HG03342 (cell line): ENCODE results near the gene SLC35D2.
A peak's percentile ranks its signal among the peaks of the same experiment; 100 is the strongest.

Experiments used
- ATAC-seq: cut with Tn5 transposase; IDR thresholded peaks from one replicate; pipeline ENCODE4 v1.9.1; 2021; ENCODE audit warnings: mild to moderate bottlenecking, moderate library complexity; ENCODE audit not compliant: unreplicated experiment

The SLC35D2 gene

GRCh38 chr9:96383165-96383942, at the start of gene SLC35D2:
Gene SLC35D2, minus strand, starts transcription at chr9:96383711. Its CDS starts 77 bp downstream, at chr9:96383634.
- no peak for ATAC-seq

DNA sequence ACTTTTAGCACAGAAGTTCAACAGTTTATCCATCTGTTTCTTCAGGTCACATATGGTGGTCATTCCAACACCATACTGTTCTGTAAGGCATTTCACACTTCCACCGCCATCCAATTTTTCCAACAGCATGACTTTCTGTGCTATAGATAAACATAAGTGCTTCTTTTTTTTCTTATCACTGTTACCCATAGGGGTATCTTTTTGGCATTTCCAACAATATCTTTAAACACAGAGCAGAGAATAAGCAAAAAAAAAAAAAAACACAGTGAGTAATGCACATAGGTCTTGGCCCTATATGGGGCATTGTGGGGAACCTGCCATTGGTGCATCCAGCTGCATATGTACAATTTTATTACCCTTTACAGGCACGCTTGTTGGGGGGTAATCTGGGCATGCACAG, 46.9 kb upstream of the SLC35D2 start:
- ATAC-seq: no peak

GRCh38 chr9:96429732-96430131, 46.2 kb upstream of the SLC35D2 start:
- ATAC-seq: no peak

- no peak for ATAC-seq
Observed at GRCh38 chr9:96425500-96426169, 42.1 kb upstream of the SLC35D2 start.

- no peak for ATAC-seq
Observed at GRCh38 chr9:96423985-96424336, 40.5 kb upstream of the SLC35D2 start.

GRCh38 chr9:96423322-96423984, 39.9 kb upstream of the SLC35D2 start:
- ATAC-seq: no peak

DNA sequence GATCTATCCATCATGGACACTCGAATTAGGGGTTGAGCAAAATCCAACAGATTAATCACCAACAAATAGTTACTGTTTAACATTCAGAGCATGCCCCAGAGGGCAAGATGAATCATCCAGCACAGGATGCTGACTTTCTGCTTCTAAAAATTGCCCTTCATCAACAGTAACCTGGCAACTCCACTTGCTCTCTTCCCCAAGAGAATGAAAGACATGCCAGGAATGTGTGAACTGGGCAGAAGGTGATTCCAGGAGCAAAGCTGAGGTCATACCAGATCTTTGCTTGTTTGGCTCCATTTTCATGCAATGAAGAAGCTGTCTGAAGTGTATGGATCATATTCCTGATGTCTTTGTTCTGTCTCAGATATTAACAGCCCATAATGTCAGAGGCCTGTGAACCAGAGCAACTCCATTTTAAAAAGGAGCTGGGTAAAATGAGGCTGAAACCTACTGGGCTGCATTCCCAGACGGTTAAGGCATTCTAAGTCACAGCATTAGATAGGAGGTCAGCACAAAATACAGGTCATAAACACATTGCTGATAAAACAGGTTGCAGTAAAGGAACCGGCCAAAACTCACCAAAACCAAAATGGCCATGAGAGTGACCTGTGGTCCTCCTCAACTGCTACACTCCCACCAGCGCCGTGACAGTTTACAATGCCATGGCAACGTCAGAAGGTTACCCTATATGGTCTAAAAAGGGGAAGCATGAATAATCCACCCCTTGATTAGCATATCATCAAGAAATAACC, 37.1 kb upstream of the SLC35D2 start:
- ATAC-seq: no peak

GRCh38 chr9:96419691-96419969, 36.1 kb upstream of the SLC35D2 start:
- no peak for ATAC-seq

GRCh38 chr9:96418920-96419690, 35.6 kb upstream of the SLC35D2 start:
- peak; percentile 22 for ATAC-seq

DNA sequence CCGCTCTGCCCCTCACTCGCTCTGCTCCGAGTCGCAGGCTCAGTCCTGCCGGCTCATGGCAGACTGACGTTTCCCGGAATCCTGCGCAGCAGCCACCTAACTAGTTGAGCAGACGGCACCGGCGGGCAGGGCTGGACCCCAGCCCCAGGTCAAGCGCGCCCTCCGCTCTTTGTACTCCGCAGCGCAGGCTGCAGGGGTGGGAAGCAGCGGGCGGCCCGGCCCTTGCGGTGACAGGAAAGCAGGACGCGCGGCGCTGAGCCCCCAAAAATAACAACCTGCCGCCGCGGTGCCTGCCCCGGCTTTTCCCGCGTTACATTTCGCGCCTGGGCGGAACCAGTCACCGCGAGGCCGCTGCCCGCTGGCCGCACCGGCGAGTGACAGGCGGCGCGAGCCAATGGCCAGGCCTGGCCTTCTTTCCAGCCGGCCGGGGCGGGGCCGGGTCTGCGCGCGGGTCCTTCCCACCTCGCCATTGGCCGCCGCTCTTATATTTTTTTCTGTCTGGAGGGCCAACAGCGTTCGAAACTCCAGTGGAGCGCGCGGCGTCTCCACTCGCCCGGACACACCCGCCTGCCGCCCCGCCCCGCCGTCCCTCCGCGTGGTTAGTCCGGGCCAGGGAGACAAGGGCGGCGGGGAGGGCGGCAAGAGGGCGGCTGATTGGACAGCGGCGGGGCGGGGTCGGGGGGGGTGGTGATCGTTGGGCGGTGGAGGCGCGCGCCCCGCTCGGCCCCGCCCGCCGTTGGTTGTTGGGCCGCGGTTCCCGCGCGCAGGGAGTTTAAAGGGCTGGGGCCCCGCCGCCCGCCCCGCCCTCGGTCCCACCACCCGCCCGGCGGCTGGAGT, 34.8 kb upstream of the SLC35D2 start, which contains the start of gene ZNF367:
Gene ZNF367, minus strand, starts transcription at position 288 of the 837 bp plus-strand sequence. CDS start 338 bp downstream, outside the sequence.
- peak; percentile 61 for ATAC-seq

- ATAC-seq: no peak
Observed at GRCh38 chr9:96417661-96418082, 34.2 kb upstream of the SLC35D2 start.

DNA sequence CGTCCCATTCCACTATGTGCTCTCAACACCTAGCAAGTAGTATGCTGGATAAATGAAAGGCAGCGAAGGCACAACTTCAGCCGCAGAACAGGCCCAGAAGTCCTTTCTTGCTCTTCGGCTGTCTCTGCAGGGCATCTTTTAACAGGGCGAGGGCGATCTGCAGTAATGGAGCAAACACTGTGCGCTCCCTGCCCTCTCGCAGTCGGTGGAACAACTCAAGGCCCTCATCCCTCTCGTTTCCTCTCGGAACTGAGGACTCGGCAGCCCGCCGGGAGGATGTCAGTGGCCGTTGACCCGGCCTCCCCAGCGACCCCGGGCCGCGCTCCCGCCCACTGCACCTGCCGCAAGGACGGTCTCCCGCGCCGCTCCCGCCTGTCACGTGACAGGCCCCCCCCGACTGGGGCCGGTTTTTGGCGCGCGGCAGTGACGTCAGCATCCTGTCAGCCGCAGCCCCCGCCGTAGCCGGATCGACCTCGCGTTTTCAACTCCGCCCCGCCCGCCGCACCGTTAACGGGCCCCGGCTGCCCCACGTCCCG, 33.6 kb upstream of the SLC35D2 start:
- ATAC-seq: no peak

DNA sequence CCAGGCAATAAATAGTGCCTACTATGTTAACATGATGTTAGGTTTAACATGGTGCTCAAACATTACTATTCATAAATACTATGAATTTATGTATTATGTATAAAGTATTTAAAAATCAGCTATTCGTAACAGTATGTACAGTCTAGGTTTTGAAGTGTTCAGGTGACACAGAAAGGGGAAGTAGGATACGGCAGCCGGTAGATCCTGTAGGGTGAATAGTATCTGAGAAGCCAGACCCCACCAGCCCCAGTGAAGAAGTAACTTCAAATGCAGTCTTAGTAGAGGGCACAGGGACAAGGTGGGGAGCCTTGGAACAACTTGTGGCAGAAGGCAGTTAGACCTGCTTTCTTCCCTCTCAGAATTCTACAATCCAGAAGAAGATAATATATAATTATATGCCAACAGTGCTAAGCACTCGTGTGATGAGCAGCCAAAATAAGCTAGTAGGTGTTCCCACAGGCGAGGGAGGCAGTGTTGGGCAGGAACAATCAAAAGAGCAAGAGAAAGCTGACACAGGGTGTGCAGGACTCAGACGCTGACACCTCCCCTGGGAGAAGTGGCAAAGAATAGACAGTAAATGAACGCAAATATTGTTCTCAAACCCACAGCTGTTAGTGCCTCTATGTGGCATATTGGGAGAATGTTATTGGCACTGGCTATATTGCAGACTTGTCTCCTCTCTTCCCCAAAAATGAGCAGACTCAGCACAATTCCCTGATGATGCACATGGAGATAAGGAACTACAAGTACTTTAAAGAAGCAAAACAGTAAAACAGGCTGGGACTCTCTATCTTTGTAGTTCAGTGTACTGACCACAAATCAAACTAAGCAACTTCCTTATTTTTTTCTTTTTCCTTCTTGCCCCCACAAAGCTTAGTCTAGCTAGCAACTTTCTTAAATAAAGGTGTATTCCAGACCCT, 30.1 kb upstream of the SLC35D2 start:
- ATAC-seq: peak; percentile 24

GRCh38 chr9:96412174-96412913, 28.8 kb upstream of the SLC35D2 start:
- ATAC-seq: no peak

DNA sequence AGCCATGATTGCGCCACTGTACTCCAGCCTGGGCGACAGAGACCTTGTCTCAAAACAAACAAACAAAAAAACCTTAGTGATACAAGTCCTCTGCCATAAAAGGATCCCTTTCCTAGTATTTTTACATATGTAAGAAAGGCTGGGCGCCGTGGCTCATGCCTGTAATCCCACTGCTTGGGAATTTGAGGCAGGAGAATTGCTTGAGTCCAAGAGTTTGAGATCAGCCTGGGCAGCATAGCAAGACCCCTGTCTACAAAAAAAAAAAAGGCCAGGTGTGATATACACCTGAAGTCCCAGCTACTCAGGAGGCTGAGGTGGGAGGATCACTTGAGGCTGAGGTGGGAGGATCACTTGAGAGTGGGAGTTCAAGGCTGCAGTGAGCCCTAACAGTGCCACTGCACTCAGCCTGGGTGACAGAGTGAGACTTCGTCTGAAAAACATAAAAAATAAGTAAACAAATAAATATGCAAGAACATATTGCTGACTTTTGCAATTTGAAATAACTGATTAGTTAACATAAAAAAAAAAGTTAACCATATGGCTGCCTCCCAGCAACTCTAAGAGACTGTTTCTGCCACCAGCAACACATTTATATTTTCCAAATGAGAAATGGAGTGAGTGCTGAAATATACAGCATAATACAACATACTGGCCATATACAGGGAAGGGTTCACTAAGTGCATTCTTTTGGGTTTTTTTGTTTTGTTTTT, 27.8 kb upstream of the SLC35D2 start:
- ATAC-seq: no peak

- no peak for ATAC-seq
Observed at GRCh38 chr9:96408409-96409280, 25.1 kb upstream of the SLC35D2 start.
